OCI-LY3 (cell line): ENCODE data around the gene MRPL16.
A peak's percentile ranks its signal among the peaks of the same experiment; 100 is the strongest.

Experiments used
- H2AFZ ChIP-seq: fragments of 200-600, 300-600 bp; shearing (Covaris generic); 2 replicates; pipeline ENCODE4 v1.6.0; 2014; ENCODE audit warnings: antibody characterized with exemption, low read depth, low read length
- H3K27ac ChIP-seq: fragments of 200-600, 300-600 bp; sonication (generic); 2 replicates; pipeline ENCODE4 v1.5.1; 2014; ENCODE audit warnings: mild to moderate bottlenecking, low read length, moderate library complexity, mixed read lengths
- H3K27me3 ChIP-seq: fragments of 200-600, 300-600 bp; sonication (generic); 2 replicates; pipeline ENCODE4 v1.6.1; 2014; ENCODE audit warnings: low read depth, low read length, mixed read lengths
- H3K36me3 ChIP-seq: fragments of 200-600, 300-600 bp; sonication (generic); replicated peaks from 2 replicates; pipeline ENCODE3; 2014; ENCODE audit warnings: low read depth, low read length, mixed read lengths
- H3K4me1 ChIP-seq: fragments of 300-600, 200-600 bp; sonication (generic); 2 replicates; pipeline ENCODE4 v1.6.1; 2014; ENCODE audit warnings: low read length, mixed read lengths
- H3K4me2 ChIP-seq: fragments of 200-600, 300-600 bp; sonication (generic); 2 replicates; pipeline ENCODE4 v1.6.1; 2014; ENCODE audit warnings: low read length, mixed read lengths
- H3K4me3 ChIP-seq: fragments of 300-600, 200-600 bp; sonication (generic); 2 replicates; pipeline ENCODE4 v1.5.1; 2014; ENCODE audit warnings: antibody characterized with exemption, mild to moderate bottlenecking, low read length, moderate library complexity
- H3K79me2 ChIP-seq: fragments of 300-600, 200-600 bp; shearing (Covaris generic); 2 replicates; pipeline ENCODE4 v1.6.1; 2014; ENCODE audit warnings: mild to moderate bottlenecking, low read length, mixed read lengths
- H3K9ac ChIP-seq: fragments of 300-600, 200-600 bp; shearing (Covaris generic); 2 replicates; pipeline ENCODE4 v1.6.0; 2014; ENCODE audit warnings: mild to moderate bottlenecking, low read length, moderate library complexity
- H3K9me3 ChIP-seq: fragments of 200-600, 300-600 bp; shearing (Covaris generic); 2 replicates; pipeline ENCODE4 v1.6.1; 2014; ENCODE audit warnings: low read length, mixed read lengths; ENCODE audit not compliant: insufficient read depth
- H4K20me1 ChIP-seq: fragments of 200-600, 300-600 bp; sonication (generic); 2 replicates; pipeline ENCODE4 v1.6.1; 2016; ENCODE audit warnings: low read length, mixed read lengths; ENCODE audit not compliant: insufficient read depth
- CTCF ChIP-seq: fragments of 200-600, 300-600 bp; sonication (generic); IDR thresholded peaks from 2 replicates; pipeline ENCODE4 v1.5.1; 2014; ENCODE audit warnings: antibody characterized with exemption, low read length, low read depth
- EZH2phosphoT487 ChIP-seq: fragments of 200-600 bp; shearing (Covaris generic); IDR thresholded peaks from 2 replicates; pipeline ENCODE4 v1.6.1; 2018; ENCODE audit warnings: antibody characterized with exemption, mixed run types, low read depth

Gene MRPL16

GRCh38 chr11:59756845-59757244, 53.7 kb downstream of the MRPL16 start:
- Histone ChIP-seq H3K4me3 (peak overlapping the region; percentile 94; the same call in 1 of the 2 replicates), H3K9me3 (no peaks in the 10 kb centered on the region), H3K36me3 (no peaks in the 10 kb centered on the region), H2AFZ (no peak overlapping the region), H4K20me1 (no peaks in the 10 kb centered on the region; the same call in 1 of the 2 replicates), H3K79me2 (no peaks in the 10 kb centered on the region), H3K9ac (no peak overlapping the region), H3K4me2 (peak overlapping the region; percentile 98), H3K4me1 (peaks cover 22% of the 10 kb centered on the region), H3K27ac (no peak overlapping the region), H3K27me3 (no peaks in the 10 kb centered on the region)
- TF ChIP-seq CTCF, result no peak
- no peak for TF ChIP-seq EZH2phosphoT487

- Histone ChIP-seq H2AFZ (no peak overlapping the region), H3K4me2 (peak overlapping the region; percentile 98), H3K79me2 (no peaks in the 10 kb centered on the region), H3K36me3 (no peaks in the 10 kb centered on the region), H3K27ac (no peak overlapping the region), H3K9me3 (no peaks in the 10 kb centered on the region), H3K4me1 (peaks cover 22% of the 10 kb centered on the region), H3K4me3 (peak overlapping the region; percentile 94), H4K20me1 (no peaks in the 10 kb centered on the region; the same call in 1 of the 2 replicates), H3K9ac (no peak overlapping the region), H3K27me3 (no peaks in the 10 kb centered on the region)
- no peak for TF ChIP-seq EZH2phosphoT487
- TF ChIP-seq CTCF, result no peak
Measured at GRCh38 chr11:59756558-59756840, 54.1 kb downstream of the MRPL16 start.
